Effector memory CD8-positive, alpha-beta T cell (primary cell): ENCODE results near the gene SH3BGRL.

Experiments
- ATAC-seq: fragments of 150-1000 bp; cut with Tn5 transposase; replicated peaks from 2 replicates; pipeline ENCODE4 v1.10.0; 2021; ENCODE audit warnings: mild to moderate bottlenecking, moderate library complexity
- DNase-seq, 3 experiments: peaks; one replicate each; pipeline ENCODE4 v3.0.0; 2021
- H3K27ac Mint-ChIP-seq, 2 donors: one replicate each; pipeline ENCODE4 v1.8.0; 2022; ENCODE audit warnings: mild to moderate bottlenecking in 2 of 2, mixed read lengths in 2 of 2, moderate library complexity in 2 of 2
- H3K27me3 Mint-ChIP-seq, 2 donors: one replicate each; pipeline ENCODE4 v1.8.0; 2022; ENCODE audit warnings: mixed read lengths in 2 of 2
- H3K36me3 Mint-ChIP-seq: one replicate; pipeline ENCODE4 v1.8.0; 2022; ENCODE audit warnings: mild to moderate bottlenecking, moderate library complexity, mixed read lengths; ENCODE audit not compliant: insufficient read depth
- H3K4me1 Mint-ChIP-seq, 2 donors: one replicate each; pipeline ENCODE4 v1.8.0; 2022; ENCODE audit warnings: low read depth in 2 of 2, mixed read lengths in 2 of 2
- H3K4me3 Mint-ChIP-seq, 2 donors: one replicate each; pipeline ENCODE4 v1.8.0; 2022; ENCODE audit warnings: mild to moderate bottlenecking in 2 of 2, mixed read lengths in 2 of 2, moderate library complexity in 2 of 2
- H3K9me3 Mint-ChIP-seq, 2 donors: one replicate each; pipeline ENCODE4 v1.8.0; 2022; ENCODE audit warnings: mixed read lengths in 2 of 2
- total RNA-seq, 9 experiments: gene quantifications; one replicate each; lab custom pipeline; 2026; lab: John Stamatoyannopoulos, UW

Gene SH3BGRL
- total RNA-seq = 18.9 to 108 (median 54.4) reads per million in 9 experiments

GRCh38 chrX:81201671-81202455 lies at the start of gene SH3BGRL, which contains the start of gene HMGN5:
TSS of gene SH3BGRL (plus strand) at chrX:81202102. CDS start at chrX:81202201, 99 bp downstream.
TSS of gene HMGN5 (minus strand) at chrX:81201913. CDS start at chrX:81121549, 80,364 bp downstream.
- H3K9me3 Mint-ChIP-seq = no peaks in the 10 kb centered on the region
- peaks cover 11% of the 10 kb centered on the region for H3K36me3 Mint-ChIP-seq
- H3K27ac Mint-ChIP-seq = peak within 1 kb of the TSS; percentile 95 to 98
- peaks cover 27 to 39% of the 10 kb centered on the region in 2 donors for H3K4me1 Mint-ChIP-seq
- H3K27me3 Mint-ChIP-seq = no peaks in the 10 kb centered on the region
- DNase-seq (peak; percentile 42 to 55 (median 48)), ATAC-seq (peak; percentile 96)
- peak within 1 kb of the TSS; percentile 92 to 99 for H3K4me3 Mint-ChIP-seq

GRCh38 chrX:81168391-81168790 lies 33.5 kb upstream of the SH3BGRL start:
- ATAC-seq = no peak
- H3K9me3 Mint-ChIP-seq = no peaks in the 10 kb centered on the region
- no peak overlapping the region for H3K4me3 Mint-ChIP-seq
- no peaks in the 10 kb centered on the region for H3K4me1 Mint-ChIP-seq
- no peak for DNase-seq
- H3K27me3 Mint-ChIP-seq = no peaks in the 10 kb centered on the region
- no peaks in the 10 kb centered on the region for H3K36me3 Mint-ChIP-seq
- H3K27ac Mint-ChIP-seq = no peak overlapping the region

DNA sequence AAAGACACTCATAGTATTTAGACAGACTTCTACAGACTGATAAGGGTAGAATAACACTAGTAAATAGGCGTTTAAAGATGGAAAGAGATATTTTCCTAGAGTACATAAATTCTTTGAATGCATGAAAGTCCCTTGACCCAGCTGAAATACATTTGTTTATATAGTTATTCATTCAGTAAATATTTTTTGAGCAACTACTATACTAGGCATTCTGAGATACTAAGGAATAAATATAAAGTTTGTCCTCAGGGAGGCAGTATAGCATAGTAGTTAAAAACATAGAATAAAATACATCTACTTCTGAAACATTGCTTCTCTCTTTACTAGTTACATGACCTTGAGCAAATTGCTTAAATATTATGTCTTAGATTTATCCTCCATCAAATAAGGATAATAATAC lies 27.6 kb upstream of the SH3BGRL start:
- Mint-ChIP-seq H3K36me3 (no peaks in the 10 kb centered on the region), H3K4me3 (no peak overlapping the region), H3K27ac (no peak overlapping the region), H3K27me3 (no peaks in the 10 kb centered on the region), H3K4me1 (no peaks in the 10 kb centered on the region), H3K9me3 (no peaks in the 10 kb centered on the region)
- ATAC-seq (peak; percentile 47), DNase-seq (no peak)

- ATAC-seq (no peak), DNase-seq (no peak)
- Mint-ChIP-seq H3K27me3 (no peaks in the 10 kb centered on the region), H3K36me3 (no peaks in the 10 kb centered on the region), H3K9me3 (no peaks in the 10 kb centered on the region), H3K4me3 (no peak overlapping the region), H3K4me1 (peaks cover 0 to 5% of the 10 kb centered on the region in 2 donors), H3K27ac (no peak overlapping the region)
These were observed 6.6 kb upstream of the SH3BGRL start for GRCh38 chrX:81195259-81195658.

DNA sequence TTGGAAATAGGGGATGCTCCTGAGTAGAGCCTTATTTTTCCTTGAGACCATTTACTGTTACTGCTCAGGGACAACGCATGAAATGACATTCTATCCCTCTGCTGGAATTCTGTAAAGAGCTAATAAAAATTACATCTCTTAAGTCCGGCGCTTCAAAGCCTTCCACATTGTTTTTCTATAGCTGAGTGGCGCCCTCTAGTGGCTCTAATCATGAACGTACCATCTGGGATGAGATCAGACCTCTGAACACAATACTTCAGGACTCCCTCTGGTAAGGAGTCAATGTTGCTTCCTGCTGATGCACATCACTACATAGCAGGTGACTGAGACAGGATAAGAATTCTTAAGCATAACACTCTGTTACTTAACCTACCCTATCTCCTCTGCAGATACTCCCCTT lies 6.2 kb upstream of the SH3BGRL start:
- H3K27me3 Mint-ChIP-seq = no peaks in the 10 kb centered on the region
- no peak overlapping the region for H3K27ac Mint-ChIP-seq
- peak; percentile 78 for ATAC-seq
- peaks cover 0 to 5% of the 10 kb centered on the region in 2 donors for H3K4me1 Mint-ChIP-seq
- H3K4me3 Mint-ChIP-seq = no peak overlapping the region
- no peaks in the 10 kb centered on the region for H3K9me3 Mint-ChIP-seq
- H3K36me3 Mint-ChIP-seq = no peaks in the 10 kb centered on the region
- peak; percentile 45 to 49 (median 48) for DNase-seq

DNA sequence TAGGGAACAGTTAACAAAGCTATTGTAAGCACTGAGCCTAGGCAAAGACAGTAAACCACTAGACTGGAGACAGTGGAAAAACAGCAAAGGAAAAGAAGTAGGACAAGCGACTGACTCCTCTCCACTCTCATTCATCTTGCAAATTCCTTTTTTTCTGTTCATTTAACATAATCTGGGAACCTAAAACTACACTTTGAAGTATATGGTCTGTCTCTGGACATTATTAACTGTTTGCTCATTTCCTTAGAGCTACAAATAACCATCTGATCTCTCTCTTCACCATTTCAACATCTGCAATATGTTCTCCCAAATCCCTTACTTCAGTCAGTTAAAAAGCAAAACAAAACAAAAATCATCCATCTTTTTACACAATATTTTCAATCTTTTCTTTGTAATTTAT lies 831 bp upstream of the SH3BGRL start:
- Mint-ChIP-seq H3K27me3 (no peaks in the 10 kb centered on the region), H3K4me3 (peak overlapping the region; percentile 92 to 99), H3K4me1 (peaks cover 24 to 32% of the 10 kb centered on the region in 2 donors), H3K36me3 (peaks cover 11% of the 10 kb centered on the region), H3K27ac (peak overlapping the region; percentile 95 to 98), H3K9me3 (no peaks in the 10 kb centered on the region)
- DNase-seq = no peak
- ATAC-seq = no peak

GRCh38 chrX:81202456-81202819 lies 536 bp downstream of the SH3BGRL start:
- Mint-ChIP-seq H3K27ac (peak overlapping the region; percentile 95 to 98), H3K9me3 (no peaks in the 10 kb centered on the region), H3K4me1 (peaks cover 27 to 39% of the 10 kb centered on the region in 2 donors), H3K27me3 (no peaks in the 10 kb centered on the region), H3K4me3 (peak overlapping the region; percentile 92 to 99), H3K36me3 (peaks cover 11% of the 10 kb centered on the region)
- peak; percentile 21 for ATAC-seq
- DNase-seq = peak in 1 of 3 experiments; percentile 1

DNA sequence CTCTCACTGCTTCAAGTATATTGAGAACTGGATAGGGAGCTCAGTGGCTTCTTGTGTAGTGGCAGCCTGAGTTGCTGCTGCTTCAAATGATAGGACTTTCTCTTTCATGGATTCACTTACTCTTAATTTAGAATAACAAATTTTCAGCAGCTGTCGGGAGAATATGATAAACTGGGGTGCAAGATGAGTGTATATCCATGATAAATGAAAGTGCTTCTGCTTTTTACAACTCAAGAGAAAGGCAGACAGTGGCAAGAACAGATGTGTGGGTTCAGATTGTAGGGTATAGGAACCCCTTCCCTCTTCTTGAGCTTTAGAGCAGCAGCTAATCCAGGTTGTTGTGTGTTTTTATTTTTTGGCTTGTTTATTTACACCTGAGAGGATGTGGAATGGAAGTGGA lies 1.0 kb downstream of the SH3BGRL start:
- Mint-ChIP-seq H3K4me1 (peaks cover 29 to 39% of the 10 kb centered on the region in 2 donors), H3K4me3 (peak overlapping the region; percentile 92 to 99), H3K27me3 (no peaks in the 10 kb centered on the region), H3K27ac (peak overlapping the region; percentile 95 to 98), H3K36me3 (peaks cover 11% of the 10 kb centered on the region), H3K9me3 (no peaks in the 10 kb centered on the region)
- DNase-seq = no peak
- ATAC-seq = no peak

GRCh38 chrX:81205551-81205950 lies 3.6 kb downstream of the SH3BGRL start:
- no peak overlapping the region for H3K27ac Mint-ChIP-seq
- peaks cover 11% of the 10 kb centered on the region for H3K36me3 Mint-ChIP-seq
- DNase-seq = no peak
- H3K9me3 Mint-ChIP-seq = no peaks in the 10 kb centered on the region
- H3K4me3 Mint-ChIP-seq = no peak overlapping the region
- no peak for ATAC-seq
- H3K27me3 Mint-ChIP-seq = no peaks in the 10 kb centered on the region
- peaks cover 28 to 39% of the 10 kb centered on the region in 2 donors for H3K4me1 Mint-ChIP-seq

GRCh38 chrX:81206476-81206875 lies 4.6 kb downstream of the SH3BGRL start:
- no peaks in the 10 kb centered on the region for H3K9me3 Mint-ChIP-seq
- DNase-seq = no peak
- no peak for ATAC-seq
- H3K36me3 Mint-ChIP-seq = peaks cover 10% of the 10 kb centered on the region
- no peak overlapping the region for H3K4me3 Mint-ChIP-seq
- H3K27me3 Mint-ChIP-seq = no peaks in the 10 kb centered on the region
- H3K4me1 Mint-ChIP-seq = peaks cover 24 to 32% of the 10 kb centered on the region in 2 donors
- H3K27ac Mint-ChIP-seq = no peak overlapping the region

DNA sequence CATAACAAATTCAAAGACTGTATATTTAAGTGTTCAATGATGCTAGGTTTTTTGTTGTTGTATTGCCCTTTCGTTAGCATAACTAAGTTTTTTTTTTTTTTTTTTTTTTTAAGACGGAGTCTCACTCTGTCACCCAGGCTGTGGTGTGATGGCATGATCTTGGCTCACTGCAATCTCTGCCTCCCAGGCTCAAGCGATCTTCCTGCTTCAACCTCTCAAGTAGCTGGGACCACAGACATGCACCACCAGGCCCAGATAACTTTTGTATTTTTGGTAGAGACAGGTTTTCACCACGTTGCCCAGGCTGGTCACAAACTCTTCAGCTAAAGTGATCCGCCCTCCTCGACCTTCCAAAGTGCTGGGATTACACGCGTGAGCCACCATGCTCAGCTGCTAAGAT lies 7.0 kb downstream of the SH3BGRL start:
- Mint-ChIP-seq H3K27ac (no peak overlapping the region), H3K4me3 (no peak overlapping the region), H3K27me3 (no peaks in the 10 kb centered on the region), H3K9me3 (no peaks in the 10 kb centered on the region), H3K4me1 (peaks cover 17 to 24% of the 10 kb centered on the region in 2 donors), H3K36me3 (peaks cover 14% of the 10 kb centered on the region)
- DNase-seq (no peak), ATAC-seq (no peak)

- H3K27me3 Mint-ChIP-seq = no peaks in the 10 kb centered on the region
- ATAC-seq = no peak
- peaks cover 14% of the 10 kb centered on the region for H3K36me3 Mint-ChIP-seq
- no peak overlapping the region for H3K4me3 Mint-ChIP-seq
- H3K4me1 Mint-ChIP-seq = peaks cover 16 to 49% of the 10 kb centered on the region in 2 donors
- H3K9me3 Mint-ChIP-seq = no peaks in the 10 kb centered on the region
- no peak for DNase-seq
- peak overlapping the region in 1 of 2 donors; percentile 35 for H3K27ac Mint-ChIP-seq
These were observed 13.8 kb downstream of the SH3BGRL start for GRCh38 chrX:81215685-81216084.

GRCh38 chrX:81229229-81229628 lies 27.3 kb downstream of the SH3BGRL start:
- ATAC-seq = no peak
- Mint-ChIP-seq H3K27me3 (no peaks in the 10 kb centered on the region), H3K27ac (peak overlapping the region in 1 of 2 donors; percentile 25), H3K9me3 (no peaks in the 10 kb centered on the region), H3K4me1 (peaks cover 17 to 40% of the 10 kb centered on the region in 2 donors), H3K36me3 (peaks cover 4% of the 10 kb centered on the region), H3K4me3 (no peak overlapping the region)
- no peak for DNase-seq

DNA sequence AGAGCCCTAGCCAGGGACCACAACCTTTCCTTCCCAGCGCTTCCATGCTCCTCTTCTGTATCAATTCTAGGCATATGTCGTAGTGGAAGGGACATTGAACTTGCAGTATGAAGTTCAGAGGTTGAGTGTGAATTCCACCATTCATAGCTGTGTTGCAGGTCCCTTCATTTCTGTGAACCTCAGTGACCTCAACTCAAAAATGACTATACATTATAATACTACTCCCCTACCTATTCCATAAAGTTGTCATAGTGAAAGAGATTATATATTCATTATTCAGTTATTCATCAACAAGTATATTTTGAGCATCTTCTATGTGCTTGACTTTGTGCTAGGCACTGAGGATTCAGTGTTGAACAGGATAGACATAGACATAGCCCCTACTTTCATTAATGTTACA lies 28.0 kb downstream of the SH3BGRL start:
- Mint-ChIP-seq H3K4me3 (no peak overlapping the region), H3K27ac (no peak overlapping the region), H3K9me3 (no peaks in the 10 kb centered on the region), H3K36me3 (peaks cover 4% of the 10 kb centered on the region), H3K4me1 (peaks cover 17 to 46% of the 10 kb centered on the region in 2 donors), H3K27me3 (no peaks in the 10 kb centered on the region)
- DNase-seq = no peak
- no peak for ATAC-seq
